HFFc6 (cell line): ENCODE measurements around the gene ULK4. TPM values are rescaled to one million over a fixed set of nuclear protein-coding genes. Genes with fewer than 3 reads are reported as not detected.
"Not testable (repeated sequence)": the region's sequence is repeated elsewhere in the genome, so short reads cannot be mapped to it uniquely, and the experiment has no call there.

Source experiments
- DNase-seq: peaks from one replicate; pipeline ENCODE4 v3.0.0-alpha.2; 2018
- H3K27ac Mint-ChIP-seq: 2 replicates; pipeline ENCODE4 v1.8.0; 2020; ENCODE audit warnings: mild to moderate bottlenecking, mixed read lengths
- H3K27me3 Mint-ChIP-seq: 2 replicates; pipeline ENCODE4 v1.8.0; 2021; ENCODE audit warnings: mild to moderate bottlenecking, moderate library complexity, mixed read lengths; ENCODE audit not compliant: insufficient read depth
- H3K36me3 Mint-ChIP-seq: 2 replicates; pipeline ENCODE4 v1.8.0; 2021; ENCODE audit warnings: low read depth, mixed read lengths
- H3K4me1 Mint-ChIP-seq: 2 replicates; pipeline ENCODE4 v1.8.0; 2020; ENCODE audit warnings: low read depth, mixed read lengths
- H3K4me3 Mint-ChIP-seq: 2 replicates; pipeline ENCODE4 v1.8.0; 2020; ENCODE audit warnings: mild to moderate bottlenecking, moderate library complexity, mixed read lengths
- H3K9me3 Mint-ChIP-seq: 2 replicates; pipeline ENCODE4 v1.8.0; 2020; ENCODE audit warnings: mild to moderate bottlenecking, mixed read lengths
- total RNA-seq, 6 experiments: library from RNA; stranded (reverse); fragmentation: NEBNext Ultra II Directional; extraction: Animal tissue kit (Norgen Biotek cat#: 25700); gene quantifications; 2 replicates in 1 of 6; 3 replicates in 5 of 6; pipeline ENCODE4 v1.2.3, GENCODE V29; 2021
- TF ChIP-seq, protein P1 (sequence below): fragments of 200-600 bp; sonication (generic); IDR thresholded peaks from 2 replicates; pipeline ENCODE4 v1.5.0; 2021; ENCODE audit warnings: antibody characterized with exemption, mild to moderate bottlenecking

Gene ULK4
- total RNA-seq, 6 experiments from 2014 or later: 6.0 to 8.6 (median 6.7) TPM

DNA sequence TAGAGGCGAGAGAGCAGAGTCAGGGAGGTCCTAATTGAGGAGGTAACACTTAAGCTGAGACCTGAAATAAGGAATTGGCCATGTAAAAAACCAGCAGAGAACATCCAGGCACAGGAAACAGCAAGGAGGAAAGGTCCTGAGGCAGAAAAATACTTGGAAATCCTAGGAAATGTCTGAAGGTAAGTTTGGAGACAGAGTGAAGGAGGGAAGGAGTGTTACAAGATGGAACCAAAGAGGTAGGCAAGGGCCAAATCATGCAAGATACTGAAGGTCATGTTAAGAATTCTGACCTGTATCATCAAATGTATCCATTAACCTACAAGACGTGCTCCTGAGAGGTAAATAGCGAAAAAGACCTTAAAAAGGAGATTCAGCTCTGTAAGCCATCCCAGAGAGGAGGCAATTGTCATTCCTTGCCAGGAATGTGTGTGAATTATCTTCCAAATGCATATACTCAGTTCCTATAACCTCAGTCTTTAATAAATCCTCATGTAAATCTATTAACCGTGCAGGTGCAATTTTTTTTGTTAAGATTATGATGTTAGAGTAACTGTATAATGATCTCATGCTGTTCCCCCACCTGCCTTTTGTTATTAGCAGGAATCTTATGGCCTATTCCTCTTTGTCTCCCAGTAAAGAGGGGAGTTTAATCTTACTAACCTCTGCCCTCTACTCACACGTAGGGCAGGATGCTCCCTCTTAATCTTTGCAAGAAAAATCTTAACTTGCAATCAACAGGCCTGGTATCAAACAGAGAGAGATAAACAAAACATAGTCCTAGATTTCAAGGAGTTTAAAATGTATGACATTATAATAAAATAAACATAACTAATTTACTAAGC is 166.9 kb downstream of the ULK4 start:
- Mint-ChIP-seq H3K27me3 (no peaks in the 10 kb centered on the region; the same call in 1 of the 2 replicates), H3K9me3 (no peaks in the 10 kb centered on the region), H3K36me3 (no peaks in the 10 kb centered on the region), H3K4me1 (no peaks in the 10 kb centered on the region), H3K27ac (no peak overlapping the region), H3K4me3 (no peak overlapping the region)
- DNase-seq: no peak
- TF ChIP-seq, protein P1, sequence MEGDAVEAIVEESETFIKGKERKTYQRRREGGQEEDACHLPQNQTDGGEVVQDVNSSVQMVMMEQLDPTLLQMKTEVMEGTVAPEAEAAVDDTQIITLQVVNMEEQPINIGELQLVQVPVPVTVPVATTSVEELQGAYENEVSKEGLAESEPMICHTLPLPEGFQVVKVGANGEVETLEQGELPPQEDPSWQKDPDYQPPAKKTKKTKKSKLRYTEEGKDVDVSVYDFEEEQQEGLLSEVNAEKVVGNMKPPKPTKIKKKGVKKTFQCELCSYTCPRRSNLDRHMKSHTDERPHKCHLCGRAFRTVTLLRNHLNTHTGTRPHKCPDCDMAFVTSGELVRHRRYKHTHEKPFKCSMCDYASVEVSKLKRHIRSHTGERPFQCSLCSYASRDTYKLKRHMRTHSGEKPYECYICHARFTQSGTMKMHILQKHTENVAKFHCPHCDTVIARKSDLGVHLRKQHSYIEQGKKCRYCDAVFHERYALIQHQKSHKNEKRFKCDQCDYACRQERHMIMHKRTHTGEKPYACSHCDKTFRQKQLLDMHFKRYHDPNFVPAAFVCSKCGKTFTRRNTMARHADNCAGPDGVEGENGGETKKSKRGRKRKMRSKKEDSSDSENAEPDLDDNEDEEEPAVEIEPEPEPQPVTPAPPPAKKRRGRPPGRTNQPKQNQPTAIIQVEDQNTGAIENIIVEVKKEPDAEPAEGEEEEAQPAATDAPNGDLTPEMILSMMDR: no peak

DNA sequence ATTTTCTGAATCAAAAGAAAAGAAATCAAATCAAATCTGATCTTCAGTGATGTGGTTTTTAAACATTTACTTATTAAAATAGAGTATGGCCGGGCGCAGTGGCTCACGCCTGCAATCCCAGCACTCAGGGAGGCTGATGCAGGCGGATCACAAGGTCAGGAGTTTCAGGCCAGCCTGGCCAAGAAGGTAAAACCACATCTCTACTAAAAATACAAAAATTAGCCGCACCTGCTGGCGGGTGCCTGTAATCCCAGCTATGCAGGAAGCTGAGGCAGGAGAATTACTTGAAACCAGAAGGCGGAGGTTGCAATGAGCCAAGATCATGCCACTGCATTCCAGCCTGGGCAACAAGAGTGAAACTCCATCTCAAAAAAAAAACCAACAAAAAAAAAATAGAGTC is 169.1 kb downstream of the ULK4 start:
- TF ChIP-seq, protein P1: no peak
- Mint-ChIP-seq H3K4me3 (no peak overlapping the region), H3K4me1 (no peaks in the 10 kb centered on the region), H3K27ac (no peak overlapping the region), H3K27me3 (no peaks in the 10 kb centered on the region; the same call in 1 of the 2 replicates), H3K36me3 (no peaks in the 10 kb centered on the region), H3K9me3 (no peaks in the 10 kb centered on the region)
- no peak for DNase-seq

DNA sequence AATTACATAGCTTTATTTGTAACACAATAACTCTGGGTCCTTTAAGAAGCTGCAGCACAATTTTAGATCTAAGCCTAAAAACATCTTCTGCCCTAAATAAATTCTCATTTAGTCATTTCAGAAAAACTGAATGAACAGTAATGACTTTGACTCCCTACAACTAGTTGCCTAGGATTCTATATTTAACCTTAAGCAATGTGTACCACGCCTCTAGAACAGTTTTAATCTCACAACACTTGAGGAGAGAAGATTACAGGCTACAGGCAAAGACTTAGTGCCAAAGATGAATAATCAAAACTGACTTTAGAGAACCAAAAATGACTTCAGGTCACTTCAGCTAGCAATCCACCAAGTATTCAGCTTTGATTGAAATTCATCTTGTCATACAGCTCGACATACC is 192.8 kb downstream of the ULK4 start:
- Mint-ChIP-seq H3K36me3 (no peaks in the 10 kb centered on the region), H3K27ac (no peak overlapping the region), H3K4me3 (no peak overlapping the region), H3K4me1 (no peaks in the 10 kb centered on the region), H3K27me3 (no peaks in the 10 kb centered on the region; the same call in 1 of the 2 replicates), H3K9me3 (no peaks in the 10 kb centered on the region)
- DNase-seq: no peak
- TF ChIP-seq, protein P1: no peak

DNA sequence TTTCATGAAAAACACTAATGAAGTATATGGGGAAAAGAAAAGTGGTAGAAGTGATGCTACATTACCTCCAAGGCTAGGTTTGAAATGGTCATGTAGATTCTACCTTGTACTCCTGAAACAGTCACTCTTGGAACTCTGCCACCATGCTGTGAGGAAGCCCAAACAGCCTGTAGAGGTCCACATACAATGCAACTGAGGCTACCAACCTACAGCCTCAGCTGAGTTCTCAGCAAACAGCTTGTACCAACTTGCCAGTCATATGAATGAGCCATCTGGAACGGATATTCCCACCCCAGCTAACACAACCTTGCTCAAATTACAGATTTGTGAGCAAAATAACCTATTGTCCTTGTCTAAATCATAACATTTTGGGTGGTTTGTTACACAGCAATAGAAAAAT is 193.5 kb downstream of the ULK4 start:
- Mint-ChIP-seq H3K4me3 (no peak overlapping the region), H3K36me3 (no peaks in the 10 kb centered on the region), H3K4me1 (no peaks in the 10 kb centered on the region), H3K27me3 (no peaks in the 10 kb centered on the region; the same call in 1 of the 2 replicates), H3K9me3 (no peaks in the 10 kb centered on the region), H3K27ac (no peak overlapping the region)
- TF ChIP-seq, protein P1: no peak
- no peak for DNase-seq

DNA sequence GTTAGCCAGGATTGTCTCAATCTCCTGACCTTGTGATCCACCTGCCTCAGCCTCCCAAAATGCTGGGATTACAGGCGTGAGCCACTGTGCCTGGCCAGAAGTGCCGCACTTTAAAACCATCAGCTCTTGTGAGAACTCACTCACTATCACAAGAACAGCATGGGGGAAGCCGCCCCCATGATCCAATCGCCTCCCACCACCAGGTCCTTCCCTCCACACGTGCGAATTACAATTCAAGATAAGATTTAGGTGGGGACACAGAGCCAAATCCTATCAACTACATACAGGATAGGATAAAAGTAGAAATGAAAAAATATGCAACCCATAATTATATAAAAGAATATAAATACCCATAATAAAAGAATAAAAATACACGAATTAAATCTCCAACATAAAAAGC is 199.0 kb downstream of the ULK4 start:
- not testable (repeated sequence) for H3K4me3 Mint-ChIP-seq, H3K27me3 Mint-ChIP-seq, H3K36me3 Mint-ChIP-seq, H3K27ac Mint-ChIP-seq, DNase-seq, H3K4me1 Mint-ChIP-seq, H3K9me3 Mint-ChIP-seq

DNA sequence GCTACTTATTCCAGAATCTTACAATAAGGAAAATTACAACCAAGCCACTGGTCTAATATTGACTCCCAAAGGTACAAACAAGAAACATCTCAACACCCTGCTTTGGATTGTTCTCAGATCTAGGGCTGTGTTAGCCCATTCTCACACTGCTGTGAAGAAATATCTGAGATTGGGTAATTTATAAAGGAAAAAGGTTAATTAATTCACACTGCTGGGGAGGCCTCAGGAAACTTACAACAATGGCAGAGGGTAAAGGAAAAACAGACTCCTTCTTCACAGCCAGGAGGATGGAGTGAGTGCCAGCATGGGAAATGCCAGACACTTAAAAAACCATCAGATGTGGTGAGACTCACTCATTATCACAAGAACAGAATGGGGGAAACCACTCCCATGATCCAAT is 208.3 kb downstream of the ULK4 start:
- no peaks in the 10 kb centered on the region for H3K27me3 Mint-ChIP-seq
- H3K36me3 Mint-ChIP-seq: no peaks in the 10 kb centered on the region
- peaks cover 7% of the 10 kb centered on the region for H3K4me1 Mint-ChIP-seq
- TF ChIP-seq, protein P1: no peak
- DNase-seq: no peak
- H3K27ac Mint-ChIP-seq: no peak overlapping the region
- no peaks in the 10 kb centered on the region for H3K9me3 Mint-ChIP-seq
- H3K4me3 Mint-ChIP-seq: no peak overlapping the region
